Endothelial cell (in vitro differentiated cells): Measurements from ENCODE around the gene HEPACAM2. TPM values are rescaled to one million over a fixed set of nuclear protein-coding genes. Genes with fewer than 3 reads are reported as not detected.

Experiments
- DNase-seq: peaks from one replicate; pipeline ENCODE4 v3.0.0; 2021; ENCODE audit warnings: low spot score
- H3K27ac Mint-ChIP-seq: one replicate; pipeline ENCODE4 v1.8.0; 2021; ENCODE audit warnings: mixed read lengths, inconsistent platforms; ENCODE audit not compliant: unreplicated experiment
- H3K27me3 Mint-ChIP-seq: one replicate; pipeline ENCODE4 v1.8.0; 2021; ENCODE audit warnings: mild to moderate bottlenecking, moderate library complexity, mixed read lengths, inconsistent platforms; ENCODE audit not compliant: unreplicated experiment
- H3K36me3 Mint-ChIP-seq: one replicate; pipeline ENCODE4 v1.8.0; 2021; ENCODE audit warnings: mild to moderate bottlenecking, low read depth, mixed read lengths, inconsistent platforms; ENCODE audit not compliant: unreplicated experiment
- H3K4me1 Mint-ChIP-seq: one replicate; pipeline ENCODE4 v1.8.0; 2021; ENCODE audit warnings: mild to moderate bottlenecking, mixed read lengths, inconsistent platforms; ENCODE audit not compliant: unreplicated experiment
- H3K4me3 Mint-ChIP-seq: one replicate; pipeline ENCODE4 v1.8.0; 2021; ENCODE audit warnings: mild to moderate bottlenecking, mixed read lengths, inconsistent platforms; ENCODE audit not compliant: unreplicated experiment
- H3K9me3 Mint-ChIP-seq: one replicate; pipeline ENCODE4 v1.8.0; 2021; ENCODE audit warnings: mixed read lengths, inconsistent platforms; ENCODE audit not compliant: unreplicated experiment
- total RNA-seq: library from RNA; stranded (reverse); fragmentation: NEBNext Ultra II Directional; extraction: Animal tissue kit (Norgen Biotek cat#: 25700); gene quantifications from one replicate; pipeline ENCODE4 v1.2.1, GENCODE V29; 2021; ENCODE audit not compliant: unreplicated experiment
- TF ChIP-seq, protein P1 (sequence below): fragments of 200-600 bp; sonication (generic); IDR thresholded peaks from one replicate; pipeline ENCODE4 v1.5.0; 2021; ENCODE audit warnings: antibody characterized with exemption; ENCODE audit not compliant: unreplicated experiment

Gene HEPACAM2
- total RNA-seq, 1 donor from 2014 or later: not detected

DNA sequence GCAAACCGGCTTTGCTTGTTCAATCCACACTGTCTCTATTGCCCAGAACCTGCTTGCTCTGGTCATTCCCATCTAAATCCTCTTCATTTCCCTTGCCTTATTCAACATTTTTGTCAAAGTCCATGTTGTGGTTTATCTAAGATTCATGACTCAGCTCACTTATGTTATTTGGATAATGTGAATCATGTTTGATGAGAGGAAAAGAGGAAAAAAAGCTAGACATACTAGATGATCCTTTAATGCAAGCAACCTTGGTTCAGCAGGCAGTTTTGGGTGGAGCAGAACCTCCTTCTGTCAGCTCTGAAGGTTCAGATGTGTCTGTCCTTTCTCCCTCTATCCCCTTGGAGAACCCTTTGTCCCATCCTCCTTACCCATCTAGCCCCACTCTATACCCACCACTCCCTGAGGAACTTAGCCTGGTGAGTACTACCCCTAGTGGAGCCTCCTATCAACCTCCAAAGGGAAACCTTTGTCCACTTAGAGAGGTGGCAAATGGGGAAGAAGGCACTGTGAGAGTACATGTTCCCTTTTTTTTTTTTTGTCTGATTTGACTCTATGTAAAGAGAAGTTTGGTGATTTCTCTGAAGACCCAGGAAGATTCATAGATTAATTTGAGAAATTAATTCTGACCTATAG is 76.0 kb downstream of the HEPACAM2 start:
- no peaks in the 10 kb centered on the region for H3K27me3 Mint-ChIP-seq
- H3K27ac Mint-ChIP-seq: no peak overlapping the region
- H3K36me3 Mint-ChIP-seq: no peaks in the 10 kb centered on the region
- H3K4me1 Mint-ChIP-seq: peaks cover 9% of the 10 kb centered on the region
- no peak overlapping the region for H3K4me3 Mint-ChIP-seq
- no peaks in the 10 kb centered on the region for H3K9me3 Mint-ChIP-seq
- no peak for DNase-seq
- TF ChIP-seq, protein P1, sequence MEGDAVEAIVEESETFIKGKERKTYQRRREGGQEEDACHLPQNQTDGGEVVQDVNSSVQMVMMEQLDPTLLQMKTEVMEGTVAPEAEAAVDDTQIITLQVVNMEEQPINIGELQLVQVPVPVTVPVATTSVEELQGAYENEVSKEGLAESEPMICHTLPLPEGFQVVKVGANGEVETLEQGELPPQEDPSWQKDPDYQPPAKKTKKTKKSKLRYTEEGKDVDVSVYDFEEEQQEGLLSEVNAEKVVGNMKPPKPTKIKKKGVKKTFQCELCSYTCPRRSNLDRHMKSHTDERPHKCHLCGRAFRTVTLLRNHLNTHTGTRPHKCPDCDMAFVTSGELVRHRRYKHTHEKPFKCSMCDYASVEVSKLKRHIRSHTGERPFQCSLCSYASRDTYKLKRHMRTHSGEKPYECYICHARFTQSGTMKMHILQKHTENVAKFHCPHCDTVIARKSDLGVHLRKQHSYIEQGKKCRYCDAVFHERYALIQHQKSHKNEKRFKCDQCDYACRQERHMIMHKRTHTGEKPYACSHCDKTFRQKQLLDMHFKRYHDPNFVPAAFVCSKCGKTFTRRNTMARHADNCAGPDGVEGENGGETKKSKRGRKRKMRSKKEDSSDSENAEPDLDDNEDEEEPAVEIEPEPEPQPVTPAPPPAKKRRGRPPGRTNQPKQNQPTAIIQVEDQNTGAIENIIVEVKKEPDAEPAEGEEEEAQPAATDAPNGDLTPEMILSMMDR: no peak

DNA sequence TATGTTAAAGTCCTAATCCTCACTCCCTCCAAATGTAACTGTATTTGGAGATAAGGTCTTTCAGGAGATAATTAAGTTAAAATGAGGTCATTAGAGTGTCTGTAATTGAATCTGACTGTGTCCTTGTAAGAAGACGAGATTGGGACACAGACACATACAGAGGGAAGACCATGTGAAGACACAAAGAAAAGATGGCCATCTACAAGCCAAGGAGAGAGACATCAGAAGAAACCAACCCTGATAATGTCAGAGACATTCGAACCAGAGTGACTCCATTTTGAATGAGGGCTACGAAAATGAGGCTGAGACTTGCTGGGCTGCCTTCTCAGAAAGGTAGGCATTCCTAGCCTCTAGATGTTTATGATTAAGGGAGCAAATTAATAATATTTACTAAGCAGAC is 77.5 kb downstream of the HEPACAM2 start:
- no peak overlapping the region for H3K27ac Mint-ChIP-seq

DNA sequence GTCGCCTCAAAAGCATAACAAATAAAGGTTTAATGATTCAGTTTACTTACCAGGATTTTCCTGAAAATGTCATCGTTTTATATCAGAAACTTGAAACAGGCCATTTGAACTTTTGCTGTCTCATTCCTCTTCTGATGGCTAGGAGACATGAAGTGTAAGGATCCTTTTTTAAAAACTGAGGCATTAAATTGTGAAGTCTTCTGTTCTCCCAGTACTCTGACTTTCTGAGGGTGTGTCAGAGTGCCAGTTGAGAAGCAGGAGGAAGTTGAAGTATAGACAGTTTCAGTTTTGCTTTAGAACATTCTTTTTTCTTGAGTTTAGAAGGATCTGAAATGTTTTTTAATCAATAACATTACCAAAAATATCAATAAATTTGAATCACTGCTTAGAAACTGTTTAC is 78.1 kb downstream of the HEPACAM2 start, which contains the start of gene SAMD9L:
TSS of gene SAMD9L (minus strand) at position 242 of the 400 bp plus-strand sequence. CDS start 12,414 bp downstream, outside the sequence.
- DNase-seq: no peak
- H3K4me3 Mint-ChIP-seq: no peak within 1 kb of the TSS
- H3K27me3 Mint-ChIP-seq: no peaks in the 10 kb centered on the region
- no peaks in the 10 kb centered on the region for H3K36me3 Mint-ChIP-seq
- peaks cover 9% of the 10 kb centered on the region for H3K4me1 Mint-ChIP-seq
- TF ChIP-seq, protein P1: no peak
- no peaks in the 10 kb centered on the region for H3K9me3 Mint-ChIP-seq
- no peak within 1 kb of the TSS for H3K27ac Mint-ChIP-seq

More for the DNA sequence above, 77.5 kb downstream of the HEPACAM2 start:
- Mint-ChIP-seq H3K4me1 (peaks cover 9% of the 10 kb centered on the region), H3K36me3 (no peaks in the 10 kb centered on the region), H3K9me3 (no peaks in the 10 kb centered on the region), H3K27me3 (no peaks in the 10 kb centered on the region), H3K4me3 (no peak overlapping the region)
- TF ChIP-seq, protein P1: no peak
- no peak for DNase-seq

DNA sequence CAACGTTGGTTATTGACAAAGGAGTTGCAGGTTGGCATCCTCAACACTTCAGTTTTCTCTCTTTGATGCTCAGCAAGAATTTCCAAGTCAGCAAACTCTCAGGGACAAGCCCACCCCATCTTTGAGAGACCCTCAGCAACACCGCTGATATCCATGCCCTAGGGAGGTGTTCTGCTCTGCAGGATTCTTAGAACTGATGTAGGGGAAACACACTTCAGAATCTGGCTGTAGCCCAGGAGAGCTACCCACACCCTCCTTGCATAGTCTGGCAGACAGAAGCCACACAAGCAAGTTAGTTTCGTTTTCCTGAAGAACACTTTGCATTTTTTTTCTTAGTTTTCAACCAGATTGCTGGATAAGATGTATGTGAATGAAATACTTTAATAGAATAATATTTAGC is 78.9 kb downstream of the HEPACAM2 start:
- DNase-seq: no peak

More for the DNA sequence above, 78.9 kb downstream of the HEPACAM2 start:
- Mint-ChIP-seq H3K4me1 (peaks cover 9% of the 10 kb centered on the region), H3K27me3 (no peaks in the 10 kb centered on the region), H3K27ac (no peak overlapping the region), H3K36me3 (no peaks in the 10 kb centered on the region), H3K4me3 (no peak overlapping the region), H3K9me3 (no peaks in the 10 kb centered on the region)
- TF ChIP-seq, protein P1: no peak
